Neural crest cell (in vitro differentiated cells): ENCODE measurements around the gene LAMA3. TPM values are rescaled to one million over a fixed set of nuclear protein-coding genes. Genes with fewer than 3 reads are reported as not detected.

ENCODE experiments used
- DNase-seq: peaks from one replicate; pipeline ENCODE4 v3.0.0; 2021; ENCODE audit warnings: low read depth, mixed read lengths, low spot score
- H3K27ac Mint-ChIP-seq: one replicate; pipeline ENCODE4 v1.8.0; 2021; ENCODE audit warnings: mild to moderate bottlenecking, mixed read lengths; ENCODE audit not compliant: unreplicated experiment
- H3K27me3 Mint-ChIP-seq: 2 replicates; pipeline ENCODE4 v1.8.0; 2021; ENCODE audit warnings: low read depth, mild to moderate bottlenecking, mixed read lengths
- H3K36me3 Mint-ChIP-seq: 2 replicates; pipeline ENCODE4 v1.8.0; 2021; ENCODE audit warnings: low read depth, mild to moderate bottlenecking, mixed read lengths
- H3K4me1 Mint-ChIP-seq: 2 replicates; pipeline ENCODE4 v1.8.0; 2021; ENCODE audit warnings: mixed read lengths
- H3K4me3 Mint-ChIP-seq: one replicate; pipeline ENCODE4 v1.8.0; 2021; ENCODE audit warnings: mild to moderate bottlenecking, mixed read lengths
- H3K9me3 Mint-ChIP-seq: 2 replicates; pipeline ENCODE4 v1.8.0; 2021; ENCODE audit warnings: mixed read lengths
- CTCF ChIP-seq: fragments of 200-600 bp; sonication (generic); conservative IDR thresholded peaks from 2 replicates; pipeline ENCODE4 v1.5.0; 2021; ENCODE audit warnings: antibody characterized with exemption, mild to moderate bottlenecking
- total RNA-seq: library from RNA; stranded (reverse); gene quantifications from 2 replicates; pipeline ENCODE4 v1.2.1, GENCODE V29; 2021

Gene LAMA3
- total RNA-seq, 1 donor from 2014 or later: 0.35 TPM

GRCh38 chr18:23652232-23652631, 37.0 kb upstream of the LAMA3 start:
- no peak overlapping the region for H3K27ac Mint-ChIP-seq
- H3K4me3 Mint-ChIP-seq: no peak overlapping the region
- H3K9me3 Mint-ChIP-seq: no peaks in the 10 kb centered on the region

GRCh38 chr18:23658285-23658684, 31.0 kb upstream of the LAMA3 start:
- H3K4me3 Mint-ChIP-seq: no peak overlapping the region
- H3K27ac Mint-ChIP-seq: no peak overlapping the region
- no peaks in the 10 kb centered on the region for H3K36me3 Mint-ChIP-seq
- TF ChIP-seq CTCF: no peak
- no peaks in the 10 kb centered on the region for H3K9me3 Mint-ChIP-seq
- peaks cover 55% of the 10 kb centered on the region for H3K27me3 Mint-ChIP-seq
- H3K4me1 Mint-ChIP-seq: peaks cover 6% of the 10 kb centered on the region
- DNase-seq: no peak

More at GRCh38 chr18:23652232-23652631, 37.0 kb upstream of the LAMA3 start:
- Mint-ChIP-seq H3K4me1 (peaks cover 21% of the 10 kb centered on the region), H3K36me3 (no peaks in the 10 kb centered on the region), H3K27me3 (peaks cover 7% of the 10 kb centered on the region)
- DNase-seq: no peak
- no peak for TF ChIP-seq CTCF

- peaks cover 8% of the 10 kb centered on the region for H3K4me1 Mint-ChIP-seq
These were observed 27.4 kb upstream of the LAMA3 start for GRCh38 chr18:23661735-23662308.

GRCh38 chr18:23662309-23663263, 26.7 kb upstream of the LAMA3 start, which contains the start of gene ANKRD29:
Gene ANKRD29 (minus strand): TSS chr18:23662911. CDS start chr18:23662730, 181 bp downstream.
- Mint-ChIP-seq H3K27me3 (peaks cover 84% of the 10 kb centered on the region), H3K4me1 (peaks cover 8% of the 10 kb centered on the region), H3K36me3 (no peaks in the 10 kb centered on the region), H3K27ac (no peak within 1 kb of the TSS), H3K4me3 (peak within 1 kb of the TSS; percentile 87), H3K9me3 (no peaks in the 10 kb centered on the region)
- DNase-seq: peak; percentile 23
- no peak for TF ChIP-seq CTCF

More at GRCh38 chr18:23661735-23662308, 27.4 kb upstream of the LAMA3 start:
- H3K36me3 Mint-ChIP-seq: no peaks in the 10 kb centered on the region
- no peaks in the 10 kb centered on the region for H3K9me3 Mint-ChIP-seq
- H3K27me3 Mint-ChIP-seq: peaks cover 84% of the 10 kb centered on the region
- no peak for DNase-seq
- no peak overlapping the region for H3K27ac Mint-ChIP-seq
- no peak for TF ChIP-seq CTCF
- H3K4me3 Mint-ChIP-seq: peak overlapping the region; percentile 84

- Mint-ChIP-seq H3K9me3 (no peaks in the 10 kb centered on the region), H3K4me1 (peaks cover 8% of the 10 kb centered on the region), H3K36me3 (no peaks in the 10 kb centered on the region), H3K27me3 (peaks cover 80% of the 10 kb centered on the region), H3K27ac (no peak overlapping the region), H3K4me3 (peak overlapping the region; percentile 11)
- no peak for TF ChIP-seq CTCF
- no peak for DNase-seq
These were observed 24.6 kb upstream of the LAMA3 start for GRCh38 chr18:23664674-23665073.
